Sigmoid colon (tissue), 7 donors: Measurements from ENCODE around the gene STX3. TPM values are rescaled to one million over a fixed set of nuclear protein-coding genes. Genes with fewer than 3 reads are reported as not detected.
"Not testable (repeated sequence)": the region's sequence is repeated elsewhere in the genome, so short reads cannot be mapped to it uniquely, and the experiment has no call there.

Experiments used
- DNase-seq: peaks from one replicate; pipeline ENCODE4 v3.0.0-alpha.2; 2019
- H3K27ac ChIP-seq, 4 donors: fragments of 200-600 bp; sonication (generic); one replicate each; pipeline ENCODE4 v1.5.1; 2016 to 2019; ENCODE audit warnings: mild to moderate bottlenecking in 1 of 4
- H3K27me3 ChIP-seq, 3 donors: fragments of 200-600 bp; sonication (generic); one replicate each; pipeline ENCODE4 v1.5.1; 2019; ENCODE audit warnings: mild to moderate bottlenecking in 1 of 3
- H3K36me3 ChIP-seq, 4 donors: fragments of 200-600 bp; sonication (generic); one replicate each; pipeline ENCODE4 v1.5.1; 2016 to 2019
- H3K4me1 ChIP-seq, 4 donors: fragments of 200-600 bp; sonication (generic); one replicate each; pipeline ENCODE4 v1.5.1; 2017 to 2019
- H3K4me3 ChIP-seq, 4 donors: fragments of 200-600 bp; sonication (generic); one replicate each; pipeline ENCODE4 v1.5.1; 2017 to 2019; ENCODE audit warnings: mild to moderate bottlenecking in 2 of 4, moderate library complexity in 1 of 4
- H3K9me3 ChIP-seq, 4 donors: fragments of 200-600 bp in 3 of 4; sonication (generic) in 3 of 4; one replicate each; pipeline versions ENCODE4 v1.5.1 to v1.6.1; 2013 to 2019
- EP300 ChIP-seq, 4 donors: sonication (generic); formaldehyde crosslinking; IDR thresholded peaks; one replicate each; pipeline ENCODE4 v1.6.1; 2017; ENCODE audit warnings: antibody characterized with exemption in 4 of 4
- POLR2A ChIP-seq, 2 donors: fragments of 450-650 bp; IDR thresholded peaks; one replicate each; pipeline ENCODE4 v1.6.1; 2016; ENCODE audit warnings: antibody characterized with exemption in 2 of 2, mild to moderate bottlenecking in 2 of 2, moderate library complexity in 2 of 2
- POLR2AphosphoS5 ChIP-seq, 4 donors: sonication (generic); formaldehyde crosslinking; IDR thresholded peaks; one replicate each; pipeline ENCODE4 v1.6.1; 2017; ENCODE audit warnings: antibody characterized with exemption in 4 of 4
- WGBS, 2 donors: extraction: QIAGEN DNeasy Blood & Tissue Kit; methylation state at CpG; one replicate each; pipeline ENCODE4 v1.1.7; 2013; 5-methylcytosine and 5-hydroxymethylcytosine counted together
- intact Hi-C: fragments of 100-400 bp; cut with DNase I; formaldehyde crosslinking; loops from one replicate; pipeline ENCODE4 v1.15.1; 2023
- polyA plus RNA-seq, 3 donors: library from polyadenylated mRNA; stranded (reverse); fragments of 200-250 nt; gene quantifications; one replicate each; pipeline ENCODE4 v1.2.3, GENCODE V29; 2013
- total RNA-seq, 4 donors: library from RNA; depleted of rRNA; stranded (reverse); fragments of >200 nt; gene quantifications; one replicate each; pipeline ENCODE4 v1.1.0, GENCODE V29; 2016
- TF ChIP-seq, protein P1 (sequence below), 4 experiments: fragments of 450-650 bp in 3 of 4; fragments of 200-600 bp in 1 of 4; IDR thresholded peaks; one replicate each; pipeline ENCODE4 v1.5.1; 2016 to 2019; ENCODE audit warnings: antibody characterized with exemption in 4 of 4, mild to moderate bottlenecking in 3 of 4, moderate library complexity in 2 of 4
- donor health status: healthy with polysubstance abuse.
- donor health status: Bipolar disorder and iron deficiency.
- donor health status: healthy.

STX3 gene
- total and polyA plus RNA-seq, 7 donors = 9.7 to 120 (median 19.3) TPM

DNA sequence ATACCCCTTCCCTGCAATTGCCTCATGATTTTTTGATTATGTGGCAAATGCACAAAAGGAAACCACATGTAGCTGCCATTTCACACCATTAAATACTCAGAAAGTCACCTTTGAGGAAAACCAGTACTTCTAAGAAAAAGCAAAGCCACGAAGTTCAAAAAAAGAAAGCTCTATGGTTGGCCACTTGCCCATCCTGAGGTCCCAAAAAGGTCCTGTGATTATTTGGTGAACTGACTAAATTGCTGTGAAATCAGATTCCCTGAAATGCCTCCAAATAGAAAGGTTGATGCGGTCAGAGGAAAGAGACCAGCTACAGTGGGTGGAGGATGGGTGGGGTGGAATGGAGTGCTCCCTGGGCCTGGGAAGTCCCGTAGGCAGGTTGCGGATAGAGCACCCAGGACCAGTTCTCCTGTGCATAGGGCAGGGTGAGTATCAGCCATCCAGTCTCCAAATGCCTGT lies 28.5 kb downstream of the STX3 start:
- TF ChIP-seq EP300 (IDR thresholded peaks at IDR 0.05) (no peak), POLR2A (IDR thresholded peaks at IDR 0.05) (no peak), POLR2AphosphoS5 (IDR thresholded peaks at IDR 0.05) (no peak)
- TF ChIP-seq, protein P1, sequence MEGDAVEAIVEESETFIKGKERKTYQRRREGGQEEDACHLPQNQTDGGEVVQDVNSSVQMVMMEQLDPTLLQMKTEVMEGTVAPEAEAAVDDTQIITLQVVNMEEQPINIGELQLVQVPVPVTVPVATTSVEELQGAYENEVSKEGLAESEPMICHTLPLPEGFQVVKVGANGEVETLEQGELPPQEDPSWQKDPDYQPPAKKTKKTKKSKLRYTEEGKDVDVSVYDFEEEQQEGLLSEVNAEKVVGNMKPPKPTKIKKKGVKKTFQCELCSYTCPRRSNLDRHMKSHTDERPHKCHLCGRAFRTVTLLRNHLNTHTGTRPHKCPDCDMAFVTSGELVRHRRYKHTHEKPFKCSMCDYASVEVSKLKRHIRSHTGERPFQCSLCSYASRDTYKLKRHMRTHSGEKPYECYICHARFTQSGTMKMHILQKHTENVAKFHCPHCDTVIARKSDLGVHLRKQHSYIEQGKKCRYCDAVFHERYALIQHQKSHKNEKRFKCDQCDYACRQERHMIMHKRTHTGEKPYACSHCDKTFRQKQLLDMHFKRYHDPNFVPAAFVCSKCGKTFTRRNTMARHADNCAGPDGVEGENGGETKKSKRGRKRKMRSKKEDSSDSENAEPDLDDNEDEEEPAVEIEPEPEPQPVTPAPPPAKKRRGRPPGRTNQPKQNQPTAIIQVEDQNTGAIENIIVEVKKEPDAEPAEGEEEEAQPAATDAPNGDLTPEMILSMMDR (IDR thresholded peaks at IDR 0.05) = no peak
- Histone ChIP-seq H3K36me3 (peaks cover 0 to 22% (median under 1%) of the 10 kb centered on the region in 4 donors), H3K9me3 (no peaks in the 10 kb centered on the region), H3K27me3 (no peaks in the 10 kb centered on the region), H3K4me1 (peaks cover 0 to 7% (median 6%) of the 10 kb centered on the region in 4 donors), H3K27ac (no peak overlapping the region), H3K4me3 (no peak overlapping the region)
- no peak for DNase-seq
- intact Hi-C loops = no loop called here
- 85 to 92% methylated on average over 4 of the region's 4 CpGs for WGBS, 2 donors

DNA sequence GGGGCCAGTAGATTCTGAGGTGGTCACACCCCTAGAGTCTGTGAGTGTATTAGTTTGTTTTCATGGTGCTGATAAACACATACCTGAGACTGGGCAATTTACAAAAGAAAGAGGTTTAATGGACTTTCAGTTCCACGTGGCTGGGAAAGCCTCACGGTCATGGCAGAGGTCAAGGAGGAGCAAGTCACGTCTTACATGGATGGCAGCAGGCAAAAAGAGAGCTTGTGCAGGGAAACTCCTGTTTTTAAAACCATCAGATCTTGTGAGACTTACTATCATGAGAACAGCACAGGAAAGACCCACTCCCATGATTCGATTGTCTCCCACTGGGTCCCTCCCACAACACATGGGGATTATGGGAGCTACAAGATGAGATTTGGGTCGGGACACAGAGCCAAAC lies 29.3 kb downstream of the STX3 start:
- H3K4me1 ChIP-seq, intact Hi-C loops, H3K4me3 ChIP-seq, DNase-seq, H3K27me3 ChIP-seq, H3K9me3 ChIP-seq, H3K27ac ChIP-seq: not testable (repeated sequence)
- peaks cover 0 to 25% (median 3%) of the 10 kb centered on the region in 4 donors for H3K36me3 ChIP-seq
- WGBS, 2 donors = 78 to 86% methylated on average over 5 of the region's 5 CpGs

GRCh38 chr11:59785818-59786217 lies 30.6 kb downstream of the STX3 start:
- Histone ChIP-seq H3K27ac (no peak overlapping the region), H3K9me3 (no peaks in the 10 kb centered on the region), H3K27me3 (no peaks in the 10 kb centered on the region), H3K4me3 (no peak overlapping the region), H3K36me3 (peaks cover 0 to 38% (median 6%) of the 10 kb centered on the region in 4 donors), H3K4me1 (peaks cover 0 to 7% (median 6%) of the 10 kb centered on the region in 4 donors)
- DNase-seq = no peak
- WGBS, 2 donors = 85 to 87% methylated on average over 4 of the region's 4 CpGs
- intact Hi-C loops = no loop called here
- TF ChIP-seq POLR2A (IDR thresholded peaks at IDR 0.05) (no peak), EP300 (IDR thresholded peaks at IDR 0.05) (no peak)

GRCh38 chr11:59787255-59787588 lies 32.0 kb downstream of the STX3 start:
- H3K27ac ChIP-seq = no peak overlapping the region
- DNase-seq = no peak
- H3K4me3 ChIP-seq = no peak overlapping the region
- peaks cover 0 to 52% (median 7%) of the 10 kb centered on the region in 4 donors for H3K36me3 ChIP-seq
- TF ChIP-seq POLR2AphosphoS5 (IDR thresholded peaks at IDR 0.05) = no peak
- TF ChIP-seq POLR2A (IDR thresholded peaks at IDR 0.05) = no peak
- TF ChIP-seq EP300 (IDR thresholded peaks at IDR 0.05) = no peak
- TF ChIP-seq, protein P1 (IDR thresholded peaks at IDR 0.05) = no peak
- H3K4me1 ChIP-seq = peaks cover 0 to 7% (median 6%) of the 10 kb centered on the region in 4 donors
- intact Hi-C loops = no loop called here
- H3K9me3 ChIP-seq = no peaks in the 10 kb centered on the region
- 24 to 75% methylated on average over 4 of the region's 4 CpGs for WGBS, 2 donors
- no peaks in the 10 kb centered on the region for H3K27me3 ChIP-seq

DNA sequence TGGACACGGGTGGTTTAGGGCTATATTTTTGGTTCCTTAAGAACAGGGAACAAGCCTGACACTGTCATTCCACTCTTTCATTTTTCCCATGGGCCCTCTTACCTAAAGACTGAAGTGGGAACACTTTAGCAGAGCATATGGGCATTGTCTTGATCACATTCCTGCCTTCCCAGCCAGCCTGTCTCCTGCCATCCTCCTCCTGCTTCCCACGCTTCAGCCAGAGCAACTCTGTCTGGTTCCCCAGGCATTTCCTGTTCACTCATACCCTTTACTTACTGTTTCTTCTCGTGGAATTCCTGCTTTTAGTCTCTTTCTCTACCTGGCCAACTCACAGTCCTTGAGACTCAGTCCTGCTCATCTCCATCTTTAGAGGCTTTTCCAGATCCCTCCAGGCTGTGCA lies 32.6 kb downstream of the STX3 start:
- Histone ChIP-seq H3K4me1 (peaks cover 0 to 7% (median 6%) of the 10 kb centered on the region in 4 donors), H3K27me3 (no peaks in the 10 kb centered on the region), H3K36me3 (peaks cover 0 to 58% (median 13%) of the 10 kb centered on the region in 4 donors), H3K4me3 (no peak overlapping the region), H3K9me3 (no peaks in the 10 kb centered on the region), H3K27ac (no peak overlapping the region)
- WGBS, 2 donors = 68 to 85% methylated on average over 3 of the region's 3 CpGs
- TF ChIP-seq EP300 (IDR thresholded peaks at IDR 0.05) (no peak), POLR2AphosphoS5 (IDR thresholded peaks at IDR 0.05) (no peak), POLR2A (IDR thresholded peaks at IDR 0.05) (no peak)
- TF ChIP-seq, protein P1 (IDR thresholded peaks at IDR 0.05) = no peak
- no peak for DNase-seq
- intact Hi-C loops = no loop called here

GRCh38 chr11:59791639-59792038 lies 36.5 kb downstream of the STX3 start:
- TF ChIP-seq POLR2AphosphoS5 (IDR thresholded peaks at IDR 0.05) = no peak
- TF ChIP-seq, protein P1 (IDR thresholded peaks at IDR 0.05) = no peak
- TF ChIP-seq POLR2A (IDR thresholded peaks at IDR 0.05) = no peak
- no peak for TF ChIP-seq EP300 (IDR thresholded peaks at IDR 0.05)
- H3K4me3 ChIP-seq = no peak overlapping the region
- no peak for DNase-seq
- peaks cover 0 to 97% (median 27%) of the 10 kb centered on the region in 4 donors for H3K36me3 ChIP-seq
- intact Hi-C loops = no loop called here
- WGBS, 2 donors = 88 to 91% methylated on average over 4 of the region's 4 CpGs
- peaks cover 0 to 6% (median 4%) of the 10 kb centered on the region in 4 donors for H3K4me1 ChIP-seq
- no peak overlapping the region for H3K27ac ChIP-seq
- no peaks in the 10 kb centered on the region for H3K9me3 ChIP-seq
- H3K27me3 ChIP-seq = no peaks in the 10 kb centered on the region
